NOMO-1 (cell line): ENCODE results near the gene CDO1.
A peak's percentile ranks its signal among the peaks of the same experiment; 100 is the strongest.
"Not testable (repeated sequence)": the region's sequence is repeated elsewhere in the genome, so short reads cannot be mapped to it uniquely, and the experiment has no call there.

ENCODE experiments used
- DNase-seq, 2 experiments: peaks; one replicate each; lab custom pipeline; 2025; ENCODE audit not compliant: unreplicated experiment in 2 of 2; lab: John Stamatoyannopoulos, UW

Gene CDO1

DNA sequence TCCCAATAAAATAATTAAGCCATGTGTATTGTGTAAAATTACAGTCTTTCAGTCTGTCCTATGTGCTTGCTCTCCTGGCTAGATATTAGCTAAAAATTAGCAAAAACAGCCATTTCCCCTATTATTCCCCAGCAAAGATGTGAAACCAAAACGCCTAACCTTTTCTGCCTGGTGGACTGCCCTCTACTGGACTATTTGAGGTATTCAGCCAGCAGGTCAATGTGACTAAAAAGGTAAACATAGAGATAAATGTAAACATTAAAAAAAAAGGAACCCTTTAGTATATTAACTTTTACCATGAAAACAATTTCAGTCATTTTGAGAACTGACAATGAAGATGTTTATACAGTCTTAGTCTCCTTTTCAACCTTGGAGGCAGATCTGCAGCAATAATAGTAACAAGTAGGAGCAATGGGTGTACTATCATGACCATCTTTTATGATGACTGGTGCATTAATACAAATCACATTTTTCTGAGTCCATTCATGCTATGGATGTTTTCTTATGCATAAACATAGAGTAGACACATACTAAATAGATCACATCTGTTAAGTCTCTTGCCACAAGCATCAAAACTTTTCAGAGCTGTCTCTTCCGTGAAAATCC lies 14.8 kb upstream of the CDO1 start:
- peak in 1 of 2 experiments; percentile 34 for DNase-seq

- no peak for DNase-seq
These were observed 13.5 kb upstream of the CDO1 start for GRCh38 chr5:115829913-115830312.

DNA sequence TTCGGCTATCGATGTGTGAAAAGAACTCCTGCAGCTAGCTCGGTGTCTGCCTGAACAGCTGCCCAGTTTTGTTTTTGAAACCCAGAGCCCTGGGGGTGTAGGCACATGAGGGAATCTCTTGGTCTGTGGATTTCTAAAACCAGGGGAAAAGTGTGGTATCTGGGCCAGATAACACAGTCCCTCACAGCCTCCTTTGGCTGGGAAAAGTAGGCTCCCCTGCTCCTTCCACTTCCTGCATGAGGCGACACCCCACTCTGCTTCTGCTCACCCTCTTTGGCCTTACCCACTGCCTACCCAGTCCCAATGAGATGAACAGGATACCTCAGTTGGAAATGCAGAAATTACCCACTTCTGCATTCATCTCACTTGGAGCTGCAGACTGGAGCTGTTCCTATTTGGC lies 9.5 kb upstream of the CDO1 start:
- no peak for DNase-seq

GRCh38 chr5:115824983-115825382 lies 8.5 kb upstream of the CDO1 start:
- DNase-seq: not testable (repeated sequence)

DNA sequence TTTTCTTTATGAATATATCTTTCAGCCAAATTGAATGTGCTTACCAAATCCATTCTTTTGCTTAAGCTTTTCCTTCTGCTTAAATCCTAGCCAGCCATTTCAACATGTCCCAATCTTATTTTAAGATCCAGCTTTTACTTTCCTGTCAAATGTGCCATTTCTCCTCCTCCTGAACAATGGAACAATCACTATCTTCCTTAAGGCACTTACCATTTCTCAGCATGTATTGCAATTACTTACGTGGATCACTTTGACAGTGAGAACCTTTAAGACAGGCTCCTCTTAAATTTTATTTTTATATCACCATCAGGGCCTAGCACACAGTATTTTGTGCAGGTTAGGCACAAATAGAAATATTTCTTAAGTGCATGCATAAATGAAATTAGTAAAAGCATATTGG lies 4.4 kb upstream of the CDO1 start:
- no peak for DNase-seq

- no peak for DNase-seq
These were observed 2.4 kb upstream of the CDO1 start for GRCh38 chr5:115818821-115819220.

DNA sequence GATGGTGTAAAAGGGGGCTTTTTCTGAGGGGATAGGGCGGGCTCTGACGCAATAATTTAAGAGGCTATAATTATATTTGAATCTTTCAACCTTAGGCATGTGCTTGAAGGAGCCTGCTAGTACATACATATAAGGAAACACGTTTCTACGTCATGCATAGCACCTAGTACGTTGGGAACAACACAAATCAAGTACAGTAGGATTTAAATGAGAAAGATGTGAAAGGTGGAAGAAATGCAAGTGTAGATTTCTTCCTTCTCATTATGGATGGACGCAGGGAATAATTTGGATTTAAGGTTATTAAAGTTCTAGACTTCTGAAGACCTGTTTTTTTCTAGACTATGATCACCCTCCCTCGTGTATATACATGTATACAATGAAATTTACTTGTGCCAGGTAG lies 927 bp upstream of the CDO1 start:
- DNase-seq: no peak

DNA sequence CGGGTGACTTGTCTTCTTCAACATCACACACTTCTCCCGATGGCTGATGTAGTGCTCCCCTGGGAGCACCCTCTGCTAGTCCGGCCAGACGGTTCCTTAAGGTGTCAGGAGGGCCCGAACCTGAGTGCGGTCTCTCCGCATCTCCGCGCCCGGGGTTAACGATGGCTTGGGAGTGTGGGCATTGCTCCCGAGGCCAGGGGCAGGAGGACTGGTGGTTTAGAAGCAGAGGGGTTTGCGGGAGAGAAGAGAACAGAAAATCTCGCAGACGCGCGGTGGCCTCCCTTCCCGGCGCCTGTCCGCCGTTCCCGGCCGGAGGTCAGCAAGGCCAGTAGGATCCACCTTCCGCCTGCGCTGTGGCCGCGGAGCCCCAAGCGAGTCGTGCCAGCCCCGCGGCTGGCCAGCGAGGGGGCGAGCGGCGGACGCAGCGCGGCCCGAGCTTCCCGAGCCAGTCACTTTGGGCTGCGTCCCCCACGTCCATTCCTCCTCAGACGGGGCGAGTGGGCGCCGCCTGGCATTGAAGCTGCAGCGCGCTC lies 700 bp downstream of the CDO1 start:
- no peak for DNase-seq

DNA sequence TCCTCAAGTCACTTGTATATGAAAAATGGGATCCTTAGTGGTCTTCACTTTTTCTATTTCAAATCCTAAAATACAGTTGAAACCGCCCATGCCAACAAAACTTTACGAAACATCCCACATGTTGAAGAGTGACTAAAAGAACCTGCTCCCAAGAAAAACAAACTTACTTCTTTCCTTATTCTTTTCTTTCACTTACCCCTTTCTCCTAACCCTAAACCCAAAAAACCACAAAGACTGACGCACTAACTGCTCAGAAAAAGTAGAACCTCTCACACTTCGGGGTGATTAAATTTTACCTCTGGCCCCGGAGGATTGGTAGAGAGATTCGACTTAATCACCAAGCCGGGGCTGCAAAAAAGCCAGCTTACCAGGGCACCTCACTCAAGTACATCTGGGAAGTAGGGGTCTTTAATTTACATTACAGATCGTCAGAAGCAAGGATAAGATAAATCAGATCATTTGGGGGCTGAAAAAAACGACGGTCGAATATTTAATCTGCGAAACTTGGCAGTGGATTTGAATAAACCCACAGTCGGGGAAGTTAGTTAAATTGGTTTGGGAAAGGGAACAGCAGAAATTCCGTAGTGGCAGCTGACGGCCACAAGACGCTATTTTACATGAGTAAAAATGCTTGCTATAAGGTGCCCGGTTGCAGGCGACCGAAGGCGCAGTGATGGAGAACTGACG lies 1.3 kb downstream of the CDO1 start:
- DNase-seq: no peak

DNA sequence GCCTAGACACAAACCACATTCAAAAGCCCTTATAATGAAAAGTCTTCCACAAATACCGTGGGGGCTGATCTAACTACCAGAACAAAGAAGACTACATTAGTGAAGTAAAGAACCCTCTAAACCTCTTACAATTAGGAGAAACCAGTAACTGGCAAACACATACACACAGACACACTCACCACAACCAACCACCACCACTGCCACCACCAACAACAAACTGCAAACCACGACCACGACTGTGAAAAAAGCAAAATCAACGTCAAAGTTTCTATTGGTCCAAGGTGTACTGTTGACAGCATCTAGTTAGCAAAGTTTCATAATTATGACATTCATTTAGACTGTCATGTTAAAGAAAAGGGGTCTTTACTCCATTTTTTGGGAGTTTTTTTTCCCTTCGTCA lies 2.7 kb downstream of the CDO1 start:
- DNase-seq: no peak

DNA sequence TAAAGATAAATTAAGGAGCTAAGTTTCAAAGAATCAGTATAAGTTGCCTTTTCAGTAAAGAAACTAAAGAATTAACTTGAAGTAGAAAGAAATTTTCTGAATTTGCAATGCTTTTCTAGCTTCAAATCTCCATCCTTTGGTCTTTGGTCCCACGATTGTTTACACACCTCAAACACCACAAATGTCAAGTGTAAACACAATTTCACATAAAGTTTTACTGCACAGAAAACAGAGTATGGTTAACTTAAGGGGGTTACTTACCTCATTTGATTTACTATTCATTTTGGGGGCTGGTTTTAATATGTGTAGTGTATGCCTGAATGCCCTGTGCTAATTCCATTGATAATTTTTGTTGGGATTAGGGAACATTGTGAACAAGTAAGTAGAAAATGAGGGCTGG lies 4.1 kb downstream of the CDO1 start:
- no peak for DNase-seq

DNA sequence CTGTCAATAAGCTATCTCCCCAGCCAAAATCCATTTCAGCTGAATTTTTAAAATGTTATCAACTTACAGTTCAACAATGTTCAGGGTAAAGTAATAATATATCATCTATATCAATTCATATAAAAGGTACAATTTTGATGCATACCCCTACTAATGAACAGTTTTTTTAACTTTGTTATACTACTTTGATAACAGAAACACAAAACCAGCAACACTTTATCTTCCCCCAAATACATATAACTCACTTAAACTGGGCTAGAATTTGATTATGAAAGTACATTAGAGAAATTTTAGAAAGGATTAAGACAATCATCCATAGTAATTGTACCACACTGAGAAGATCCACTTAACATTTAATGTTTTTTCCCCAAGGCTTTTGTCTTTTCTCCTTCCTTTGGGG lies 5.1 kb downstream of the CDO1 start:
- DNase-seq: no peak

DNA sequence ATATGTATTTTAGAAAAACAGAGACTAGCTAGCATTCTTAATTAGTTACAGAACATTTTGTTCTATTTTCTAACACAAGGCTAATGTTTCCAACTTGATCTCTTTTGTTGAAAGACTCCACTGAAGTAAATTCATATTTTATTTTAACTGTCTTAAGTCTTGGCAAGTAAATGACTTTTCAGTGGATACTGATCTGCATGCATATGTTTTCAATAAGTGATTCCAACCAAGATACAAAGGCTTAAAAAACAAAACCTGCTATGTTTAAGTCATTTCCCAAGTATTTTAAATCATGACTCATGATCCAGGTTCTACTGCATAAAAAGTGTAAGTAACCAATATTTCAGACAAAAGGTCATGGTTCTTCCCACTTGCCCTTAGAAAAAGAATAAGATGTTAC lies 5.7 kb downstream of the CDO1 start:
- no peak for DNase-seq

DNA sequence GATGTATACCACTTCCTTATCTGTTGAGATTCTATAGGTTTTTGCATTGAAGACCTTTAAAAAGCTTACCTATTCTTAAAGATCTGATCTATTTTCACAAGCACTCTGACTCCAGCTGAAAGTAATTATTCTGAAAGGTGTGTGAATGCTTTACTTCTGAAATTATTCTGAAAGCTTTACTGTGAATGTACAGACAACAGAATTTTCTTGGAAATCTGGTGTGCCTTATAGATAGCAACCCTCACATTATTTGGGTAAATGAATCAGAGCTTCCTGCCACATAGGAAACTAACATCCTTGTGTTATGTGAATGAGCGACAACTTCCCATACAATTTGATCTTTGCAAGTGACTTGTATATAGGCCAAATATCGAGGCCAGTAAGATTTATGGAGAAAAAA lies 6.5 kb downstream of the CDO1 start:
- DNase-seq: no peak

- DNase-seq: not testable (repeated sequence)
These were observed 8.4 kb downstream of the CDO1 start for GRCh38 chr5:115808066-115808465.

- DNase-seq: no peak
These were observed 8.8 kb downstream of the CDO1 start for GRCh38 chr5:115807654-115808052.

DNA sequence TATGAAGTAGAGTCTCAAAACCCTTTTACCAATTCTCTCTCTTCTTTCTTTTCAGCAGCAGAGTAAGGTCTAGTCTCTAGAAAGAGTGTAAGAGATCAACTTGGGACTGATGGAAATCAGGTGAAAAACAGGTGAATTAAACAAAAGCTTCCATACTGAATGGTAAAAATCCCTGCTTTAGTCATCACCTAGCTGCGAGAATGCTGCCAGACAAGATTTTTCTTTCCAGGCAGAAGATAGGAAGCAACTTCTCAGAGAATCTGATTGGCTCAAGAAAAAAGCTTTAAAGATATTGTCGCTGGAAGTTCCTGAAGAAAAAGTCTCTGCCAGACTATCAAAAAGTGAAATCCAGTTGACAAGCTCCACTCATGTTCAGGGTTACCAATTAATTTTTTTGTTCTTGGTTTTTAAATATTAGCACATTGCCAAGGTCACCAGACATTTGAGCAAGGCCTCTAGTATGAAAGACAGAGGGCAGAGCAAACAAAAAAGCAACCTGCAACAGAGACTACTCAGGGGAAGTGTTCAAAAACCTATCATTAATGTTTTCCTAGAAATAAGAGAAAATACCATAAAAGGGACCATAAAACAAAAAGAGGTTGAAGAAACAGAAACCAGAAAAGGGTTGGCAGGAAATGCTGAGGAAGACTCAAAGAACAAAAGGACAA lies 9.3 kb downstream of the CDO1 start:
- DNase-seq: no peak

GRCh38 chr5:115801984-115802383 lies 14.5 kb downstream of the CDO1 start:
- no peak for DNase-seq

GRCh38 chr5:115801152-115801551 lies 15.3 kb downstream of the CDO1 start:
- DNase-seq: no peak

- no peak for DNase-seq
These were observed 16.4 kb downstream of the CDO1 start for GRCh38 chr5:115800108-115800507.

DNA sequence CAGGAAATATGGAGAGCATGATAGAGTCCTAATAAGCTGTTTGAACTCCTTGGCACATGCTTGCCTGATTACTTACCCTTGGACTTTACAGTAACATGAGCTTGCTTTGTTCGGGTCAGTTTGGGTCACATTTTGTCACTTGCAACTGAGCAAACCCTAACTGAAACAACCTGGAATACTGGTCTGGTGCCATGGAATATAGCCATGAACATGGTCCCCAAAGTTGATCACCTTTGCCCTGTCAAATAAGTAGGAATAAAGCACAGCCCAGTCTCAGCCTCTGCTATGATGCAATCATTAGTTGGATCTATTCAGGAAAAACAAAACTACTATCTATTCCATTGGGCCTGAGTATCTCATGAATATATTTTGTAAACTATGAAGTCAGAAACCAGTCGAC lies 18.2 kb downstream of the CDO1 start:
- no peak for DNase-seq

DNA sequence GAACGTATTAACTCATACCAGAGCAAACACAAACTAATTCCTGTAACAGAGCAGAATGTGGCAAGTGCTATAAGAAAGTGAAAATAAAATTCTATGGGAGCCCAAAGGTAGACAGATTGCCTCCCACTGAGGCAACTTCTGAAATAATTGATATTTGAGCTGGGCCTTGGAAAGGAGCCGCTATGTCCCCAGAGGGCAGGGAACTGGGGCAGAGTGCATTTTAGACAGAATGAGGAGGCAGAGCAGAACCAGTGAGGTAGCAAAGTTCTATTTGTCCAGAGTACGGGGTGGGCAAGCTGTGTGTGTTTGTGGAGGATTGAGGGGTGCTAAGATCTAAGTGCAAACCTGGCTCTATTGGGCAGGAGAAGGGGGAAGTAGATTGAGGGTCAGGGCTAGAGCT lies 19.8 kb downstream of the CDO1 start:
- no peak for DNase-seq
